Esophagus squamous epithelium (tissue), 4 donors: ENCODE measurements around the gene MPV17L2.

Source experiments
- CTCF ChIP-seq, 6 experiments: fragments of 450-650 bp in 4 of 6; fragments of 200-600 bp in 2 of 6; sonication (generic) in 2 of 6; IDR thresholded peaks; one replicate each; pipeline ENCODE4 v1.5.1; 2016 to 2019; ENCODE audit warnings: antibody characterized with exemption in 6 of 6, mild to moderate bottlenecking in 4 of 6, moderate library complexity in 4 of 6
- POLR2A ChIP-seq, 4 donors: fragments of 450-650 bp; IDR thresholded peaks; one replicate each; pipeline ENCODE4 v1.6.1; 2017; ENCODE audit warnings: antibody characterized with exemption in 4 of 4, mild to moderate bottlenecking in 4 of 4, moderate library complexity in 3 of 4

- no peak for TF ChIP-seq CTCF (IDR thresholded peaks at IDR 0.05)
- TF ChIP-seq POLR2A (IDR thresholded peaks at IDR 0.05), result no peak
Observed at GRCh38 chr19:18221815-18222725, 29.1 kb downstream of the MPV17L2 start.
